ENCODE results near the gene SIT1. TPM values are rescaled to one million over a fixed set of nuclear protein-coding genes. Genes with fewer than 3 reads are reported as not detected.

SIT1 gene
- total RNA-seq, 1 experiment from 2014 or later: not detected

- intact Hi-C loops (cut with micrococcal nuclease; ENCODE audit: unreplicated experiment): no loop called here
- H3K36me3 Mint-ChIP-seq (ENCODE audit: insufficient read depth, unreplicated experiment): peaks cover 37% of the 10 kb centered on the region
- H3K9me3 Mint-ChIP-seq (ENCODE audit: low read depth, unreplicated experiment): no peaks in the 10 kb centered on the region
- TF ChIP-seq CTCF (IDR thresholded peaks at IDR 0.05; ENCODE audit: unreplicated experiment): no peak
- no peaks in the 10 kb centered on the region for H3K27me3 Mint-ChIP-seq (ENCODE audit: unreplicated experiment)
- peak overlapping the region; percentile 84 for H3K4me3 Mint-ChIP-seq (ENCODE audit: low read depth, unreplicated experiment)
- no TSS peak for BruUV-seq (replicated peaks)
- H3K27ac Mint-ChIP-seq (ENCODE audit: unreplicated experiment): no peak overlapping the region
- no peak for DNase-seq
- CTCF ChIA-PET: interaction anchor here (0.7 to 2.2 kb wide), 4 partner anchors 10 to 76 kb away, joined by 3 to 12 read pairs (median 7); partner anchors contain the start of genes CREB3 and TLN1
- peaks cover 27% of the 10 kb centered on the region for H3K4me1 Mint-ChIP-seq (ENCODE audit: low read depth, unreplicated experiment)
These were observed 8.6 kb upstream of the SIT1 start for GRCh38 chr9:35659340-35659739.

- no peak for DNase-seq
- BruUV-seq (replicated peaks): no TSS peak
These were observed 8.2 kb upstream of the SIT1 start for GRCh38 chr9:35658968-35659220.

GRCh38 chr9:35658137-35658967 is 7.6 kb upstream of the SIT1 start, which contains the start of gene CCDC107:
Gene CCDC107, plus strand, starts transcription at chr9:35658292. Its CDS starts 88 bp downstream, at chr9:35658380.
- no peaks in the 10 kb centered on the region for H3K9me3 Mint-ChIP-seq (ENCODE audit: low read depth, unreplicated experiment)
- peaks cover 20% of the 10 kb centered on the region for H3K4me1 Mint-ChIP-seq (ENCODE audit: low read depth, unreplicated experiment)
- H3K27ac Mint-ChIP-seq (ENCODE audit: unreplicated experiment): peak within 1 kb of the TSS; percentile 100
- intact Hi-C loops (cut with micrococcal nuclease; ENCODE audit: unreplicated experiment): no loop called here
- BruUV-seq (replicated peaks): TSS peak; percentile 80
- H3K4me3 Mint-ChIP-seq (ENCODE audit: low read depth, unreplicated experiment): peak within 1 kb of the TSS; percentile 84
- H3K27me3 Mint-ChIP-seq (ENCODE audit: unreplicated experiment): no peaks in the 10 kb centered on the region
- peaks cover 31% of the 10 kb centered on the region for H3K36me3 Mint-ChIP-seq (ENCODE audit: insufficient read depth, unreplicated experiment)
- peak; percentile 62 for TF ChIP-seq CTCF (IDR thresholded peaks at IDR 0.05; ENCODE audit: unreplicated experiment)
- CTCF ChIA-PET: interaction anchor here (0.5 to 2.2 kb wide), 8 partner anchors 11 to 1610 kb away, joined by 3 to 12 read pairs (median 4); partner anchors contain the start of genes CREB3, HINT2 and TLN1
- DNase-seq: peak; percentile 80

More at GRCh38 chr9:35658968-35659220, 8.2 kb upstream of the SIT1 start:
- CTCF ChIA-PET: interaction anchor here (0.7 to 2.2 kb wide), 4 partner anchors 11 to 76 kb away, joined by 3 to 12 read pairs (median 7); partner anchors contain the start of genes CREB3 and TLN1
- H3K4me1 Mint-ChIP-seq (ENCODE audit: low read depth, unreplicated experiment): peaks cover 23% of the 10 kb centered on the region
- H3K4me3 Mint-ChIP-seq (ENCODE audit: low read depth, unreplicated experiment): peak overlapping the region; percentile 84
- peaks cover 32% of the 10 kb centered on the region for H3K36me3 Mint-ChIP-seq (ENCODE audit: insufficient read depth, unreplicated experiment)
- intact Hi-C loops (cut with micrococcal nuclease; ENCODE audit: unreplicated experiment): no loop called here
- H3K27ac Mint-ChIP-seq (ENCODE audit: unreplicated experiment): peak overlapping the region; percentile 100
- H3K9me3 Mint-ChIP-seq (ENCODE audit: low read depth, unreplicated experiment): no peaks in the 10 kb centered on the region
- TF ChIP-seq CTCF (IDR thresholded peaks at IDR 0.05; ENCODE audit: unreplicated experiment): no peak
- no peaks in the 10 kb centered on the region for H3K27me3 Mint-ChIP-seq (ENCODE audit: unreplicated experiment)

GRCh38 chr9:35657546-35658136 is 6.9 kb upstream of the SIT1 start, which contains the start of gene RMRP:
Gene RMRP, minus strand, starts transcription at chr9:35658019.
- CTCF ChIA-PET: interaction anchor here (0.5 to 2.2 kb wide), 8 partner anchors 11 to 1610 kb away, joined by 3 to 12 read pairs (median 4); partner anchors contain the start of genes CREB3, HINT2 and TLN1
- Mint-ChIP-seq H3K4me3 (ENCODE audit: low read depth, unreplicated experiment) (peak within 1 kb of the TSS; percentile 84), H3K27me3 (ENCODE audit: unreplicated experiment) (no peaks in the 10 kb centered on the region), H3K36me3 (ENCODE audit: insufficient read depth, unreplicated experiment) (peaks cover 31% of the 10 kb centered on the region), H3K4me1 (ENCODE audit: low read depth, unreplicated experiment) (peaks cover 14% of the 10 kb centered on the region), H3K9me3 (ENCODE audit: low read depth, unreplicated experiment) (no peaks in the 10 kb centered on the region), H3K27ac (ENCODE audit: unreplicated experiment) (peak within 1 kb of the TSS; percentile 100)
- DNase-seq: peak; percentile 94
- TF ChIP-seq CTCF (IDR thresholded peaks at IDR 0.05; ENCODE audit: unreplicated experiment): peak; percentile 24
- intact Hi-C loops (cut with micrococcal nuclease; ENCODE audit: unreplicated experiment): no loop called here
- BruUV-seq (replicated peaks): no TSS peak
